Activated CD8-positive, alpha-beta memory T cell treated with anti-CD3 and anti-CD28 coated beads, Interleukin-2, amount 50 U/mL, for 24 hours (primary cell): Measurements from ENCODE around the gene TRMT5.

Experiments used
- DNase-seq: peaks from one replicate; pipeline ENCODE4 v3.0.0-alpha.2; 2020; ENCODE audit errors: extremely low read depth

Gene TRMT5

DNA sequence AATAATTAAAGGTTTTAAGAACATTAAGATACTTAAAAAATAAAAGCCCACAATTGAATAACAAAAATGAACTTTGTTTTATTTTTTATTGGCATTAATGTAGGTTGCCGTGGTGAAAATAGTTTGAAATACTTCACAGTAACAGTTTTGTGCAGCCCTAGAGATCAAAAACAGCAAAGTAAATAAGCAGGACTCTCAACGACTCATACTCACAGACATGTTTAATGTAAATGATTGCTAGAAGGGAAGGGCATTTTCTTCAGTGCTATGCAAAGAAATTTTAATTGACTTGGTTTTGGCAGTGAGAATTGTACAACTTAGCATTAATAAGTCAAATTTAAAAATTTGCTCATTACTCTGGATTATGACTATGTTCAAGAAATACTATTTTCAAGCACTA lies 16.0 kb downstream of the TRMT5 start:
- DNase-seq = no peak

GRCh38 chr14:60963761-60964160 lies 17.1 kb downstream of the TRMT5 start:
- DNase-seq = no peak

- no peak for DNase-seq
Measured at GRCh38 chr14:60958146-60958545, 22.7 kb downstream of the TRMT5 start.

DNA sequence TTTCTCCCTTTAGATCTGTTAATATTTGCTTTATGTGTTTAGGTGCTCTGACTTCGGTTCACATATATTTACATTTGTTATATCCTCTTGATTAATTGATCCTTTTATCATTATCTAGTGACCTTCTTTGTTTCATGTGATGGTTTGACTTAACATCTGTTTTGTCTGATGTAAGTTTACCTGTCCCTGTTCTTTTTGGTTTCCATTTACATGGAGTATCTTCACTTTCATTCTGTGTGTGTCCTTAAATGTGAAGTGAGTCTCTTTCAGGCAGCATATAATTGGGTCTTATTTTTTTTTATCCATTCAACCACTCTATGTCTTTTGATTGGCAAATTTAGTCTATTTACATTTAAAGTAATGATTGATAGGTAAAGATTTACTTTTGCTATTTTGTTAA lies 24.2 kb downstream of the TRMT5 start:
- no peak for DNase-seq

GRCh38 chr14:60956202-60956601 lies 24.7 kb downstream of the TRMT5 start:
- DNase-seq = no peak

- no peak for DNase-seq
Measured at GRCh38 chr14:60951776-60952435, 29.0 kb downstream of the TRMT5 start.

- no peak for DNase-seq
Measured at GRCh38 chr14:60946773-60947172, 34.1 kb downstream of the TRMT5 start.

DNA sequence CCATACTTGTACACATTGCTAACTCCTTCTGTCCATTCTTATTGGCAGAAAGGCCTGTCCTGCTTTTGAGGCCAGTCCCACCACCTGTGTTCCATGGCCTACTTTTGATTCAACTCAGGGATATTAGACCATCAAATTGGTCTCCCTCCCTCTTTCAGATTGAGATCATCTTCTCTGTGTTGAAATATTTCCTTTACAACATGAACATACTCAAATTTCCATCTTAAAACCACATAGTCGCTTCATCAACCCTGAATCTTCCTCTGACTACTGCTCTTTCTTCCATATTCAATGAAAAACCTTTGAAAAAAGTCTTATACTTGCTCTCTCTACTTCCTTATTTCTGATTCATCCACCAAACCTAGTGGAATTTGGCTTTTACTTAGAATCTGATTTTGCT lies 34.9 kb downstream of the TRMT5 start:
- no peak for DNase-seq

DNA sequence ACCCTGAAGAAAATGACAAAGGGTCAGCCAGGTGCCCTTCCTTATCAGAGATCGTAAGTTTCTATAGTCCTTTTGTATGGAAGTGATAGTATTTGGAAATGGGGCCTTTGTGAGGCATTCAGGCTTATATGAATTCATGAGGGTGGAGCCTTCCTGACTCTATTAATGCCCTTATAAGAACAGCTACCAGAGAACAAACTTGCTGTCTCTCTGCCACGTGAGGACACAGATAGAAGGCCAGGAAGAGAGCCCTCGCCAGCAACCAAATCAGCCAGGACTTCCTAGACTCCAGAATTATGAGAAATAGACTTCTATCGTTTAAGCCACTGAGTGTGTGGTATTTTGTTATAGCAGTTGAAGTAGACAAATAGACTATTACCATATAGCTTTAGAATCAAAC lies 36.7 kb downstream of the TRMT5 start:
- DNase-seq = no peak

- DNase-seq = no peak
Measured at GRCh38 chr14:60943637-60944032, 37.2 kb downstream of the TRMT5 start.

DNA sequence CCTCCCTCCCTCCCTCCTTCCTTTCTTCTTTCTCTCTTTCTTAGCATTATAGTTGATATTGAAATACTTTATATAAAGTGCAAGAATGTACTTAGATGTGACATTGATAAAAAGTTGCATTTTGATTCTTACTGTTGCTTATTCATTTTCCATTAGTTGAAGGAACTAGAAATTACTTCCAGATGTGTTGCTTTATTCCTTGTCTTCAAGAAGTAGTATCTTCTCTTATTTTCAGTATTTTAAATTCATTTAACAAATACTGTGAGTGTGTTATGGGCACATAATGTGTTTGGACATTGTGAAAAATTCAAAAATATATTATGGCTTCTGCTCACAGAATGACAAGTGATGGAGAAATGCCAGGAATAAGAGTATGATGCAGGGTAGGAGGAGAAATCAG lies 45.6 kb downstream of the TRMT5 start:
- no peak for DNase-seq

DNA sequence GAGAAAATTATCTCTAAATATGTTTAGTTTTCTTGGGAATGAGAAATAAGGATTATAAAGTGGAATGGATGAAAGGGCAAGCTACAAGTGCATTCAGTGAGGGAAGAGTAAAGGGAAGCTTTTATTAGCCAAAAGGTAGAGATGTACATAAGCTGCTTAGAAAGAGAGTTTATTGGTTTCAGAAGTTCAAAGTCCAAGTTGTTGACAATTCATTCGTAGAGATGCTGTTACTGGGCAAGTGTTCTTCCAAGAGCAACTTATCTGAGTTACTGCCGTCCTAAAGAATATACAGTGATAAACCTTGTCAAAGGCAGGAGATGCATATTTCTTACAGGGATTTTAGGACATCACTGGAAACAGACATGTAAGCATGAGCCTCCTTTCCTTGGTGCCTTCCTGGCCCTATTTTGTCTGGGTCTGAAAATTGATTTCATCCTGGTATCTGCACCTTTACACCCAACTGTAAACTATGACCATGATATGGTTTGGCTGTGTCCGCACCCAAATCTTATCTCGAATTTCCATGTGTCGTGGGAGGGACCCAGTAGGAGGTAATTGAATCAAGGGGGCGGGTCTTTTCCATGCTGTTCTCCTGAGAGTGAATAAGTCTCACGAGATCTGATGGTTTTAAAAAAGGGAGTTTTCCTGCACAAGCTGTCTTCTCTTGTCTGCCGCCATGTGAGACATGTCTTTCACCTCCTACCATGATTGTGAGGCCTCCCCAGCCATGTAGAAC lies 46.8 kb downstream of the TRMT5 start:
- DNase-seq = no peak

DNA sequence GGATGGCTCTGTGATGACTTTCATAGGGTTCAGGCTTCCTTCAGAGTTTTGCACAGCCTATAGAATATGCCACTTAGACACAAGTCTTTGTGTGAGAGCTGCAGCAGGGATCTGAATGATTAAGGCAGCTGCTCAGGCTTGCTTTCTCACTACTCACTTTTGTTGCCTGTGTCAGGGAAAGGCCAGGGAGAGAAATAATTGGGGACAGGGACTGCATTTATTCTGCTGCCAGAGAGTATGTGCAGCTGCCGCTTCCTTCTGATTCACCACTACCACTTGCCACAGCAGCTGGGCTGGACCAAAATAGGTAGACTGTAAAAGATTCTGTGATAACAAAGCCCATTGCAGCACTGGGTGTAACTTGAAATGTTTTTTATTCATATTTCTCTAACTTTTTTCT lies 49.7 kb downstream of the TRMT5 start:
- DNase-seq = no peak

DNA sequence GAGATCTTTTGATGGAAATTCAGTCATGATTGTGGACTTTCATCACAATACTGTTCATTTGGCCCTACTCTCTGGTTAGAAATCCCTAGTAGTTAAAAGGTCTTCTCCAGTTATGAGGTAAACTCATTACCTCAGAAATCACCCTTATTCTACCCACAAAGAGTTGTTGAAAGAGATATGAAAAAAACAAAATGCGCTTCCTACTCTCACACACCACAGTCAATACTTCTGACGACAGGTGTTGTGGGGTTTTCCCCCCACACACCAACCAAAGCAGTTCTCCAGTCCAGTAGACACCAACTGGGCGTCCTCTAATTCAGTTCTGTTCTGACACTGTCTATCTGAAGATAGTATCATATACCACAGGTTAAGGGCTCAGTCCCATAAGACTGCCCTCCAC lies 54.9 kb downstream of the TRMT5 start:
- no peak for DNase-seq

- no peak for DNase-seq
Measured at GRCh38 chr14:60925286-60925685, 55.6 kb downstream of the TRMT5 start.

DNA sequence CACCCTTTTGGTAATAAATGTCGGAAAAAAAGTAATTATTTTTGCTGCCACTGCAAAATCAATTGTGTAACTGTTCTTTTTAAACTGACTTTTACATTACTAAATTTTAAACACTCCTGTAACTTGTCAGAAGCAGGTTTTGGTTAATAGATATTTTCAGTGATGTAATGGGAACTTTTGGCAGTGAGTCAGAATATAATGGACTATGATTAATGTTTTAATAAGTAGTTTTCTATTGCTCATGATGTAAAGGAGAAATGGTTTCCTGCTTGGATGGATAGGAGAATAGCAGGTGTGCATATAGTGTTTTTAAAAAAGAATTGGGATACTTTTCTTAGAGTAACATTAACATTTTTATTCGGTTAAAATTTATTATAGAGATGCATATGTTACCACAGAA lies 58.8 kb downstream of the TRMT5 start:
- no peak for DNase-seq
